Measurements from ENCODE around the gene MAD2L1.

DNA sequence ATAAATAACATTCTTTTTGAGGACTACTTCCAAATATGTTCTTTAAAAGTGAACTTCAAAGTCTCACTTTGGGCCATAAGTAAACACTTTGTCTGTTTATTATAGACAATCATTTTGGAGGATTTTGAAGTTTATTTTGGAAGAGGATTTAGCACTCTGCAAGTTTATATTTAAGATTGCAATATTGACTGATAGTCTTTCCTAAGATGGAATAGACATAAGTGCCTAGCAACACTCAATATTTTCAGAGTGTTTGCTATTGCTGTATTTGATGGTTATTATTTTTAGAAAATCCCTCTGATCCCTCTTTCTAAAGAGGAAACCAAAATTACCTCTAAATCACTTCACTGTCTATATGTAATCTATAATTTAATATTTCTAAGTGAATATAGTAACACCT lies 42.8 kb upstream of the MAD2L1 start:
- TF ChIP-seq EZH2 (IDR thresholded peaks at IDR 0.05; ENCODE audit: insufficient read depth, low read length) = no peak
- TF ChIP-seq, protein P1, sequence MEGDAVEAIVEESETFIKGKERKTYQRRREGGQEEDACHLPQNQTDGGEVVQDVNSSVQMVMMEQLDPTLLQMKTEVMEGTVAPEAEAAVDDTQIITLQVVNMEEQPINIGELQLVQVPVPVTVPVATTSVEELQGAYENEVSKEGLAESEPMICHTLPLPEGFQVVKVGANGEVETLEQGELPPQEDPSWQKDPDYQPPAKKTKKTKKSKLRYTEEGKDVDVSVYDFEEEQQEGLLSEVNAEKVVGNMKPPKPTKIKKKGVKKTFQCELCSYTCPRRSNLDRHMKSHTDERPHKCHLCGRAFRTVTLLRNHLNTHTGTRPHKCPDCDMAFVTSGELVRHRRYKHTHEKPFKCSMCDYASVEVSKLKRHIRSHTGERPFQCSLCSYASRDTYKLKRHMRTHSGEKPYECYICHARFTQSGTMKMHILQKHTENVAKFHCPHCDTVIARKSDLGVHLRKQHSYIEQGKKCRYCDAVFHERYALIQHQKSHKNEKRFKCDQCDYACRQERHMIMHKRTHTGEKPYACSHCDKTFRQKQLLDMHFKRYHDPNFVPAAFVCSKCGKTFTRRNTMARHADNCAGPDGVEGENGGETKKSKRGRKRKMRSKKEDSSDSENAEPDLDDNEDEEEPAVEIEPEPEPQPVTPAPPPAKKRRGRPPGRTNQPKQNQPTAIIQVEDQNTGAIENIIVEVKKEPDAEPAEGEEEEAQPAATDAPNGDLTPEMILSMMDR (IDR thresholded peaks at IDR 0.05; ENCODE audit: insufficient read depth, low read depth, low read length) = no peak
